ENCODE results near the gene SOX15. TPM values are rescaled to one million over a fixed set of nuclear protein-coding genes. Genes with fewer than 3 reads are reported as not detected.
A peak's percentile ranks its signal among the peaks of the same experiment; 100 is the strongest.

SOX15 gene
- total and polyA plus RNA-seq, 10 of the 15 experiments (the other 5 are each of a cell fraction or from before 2014, with no cell fraction given): 0.06 to 0.53 (median 0.16) TPM; not detected in 2

DNA sequence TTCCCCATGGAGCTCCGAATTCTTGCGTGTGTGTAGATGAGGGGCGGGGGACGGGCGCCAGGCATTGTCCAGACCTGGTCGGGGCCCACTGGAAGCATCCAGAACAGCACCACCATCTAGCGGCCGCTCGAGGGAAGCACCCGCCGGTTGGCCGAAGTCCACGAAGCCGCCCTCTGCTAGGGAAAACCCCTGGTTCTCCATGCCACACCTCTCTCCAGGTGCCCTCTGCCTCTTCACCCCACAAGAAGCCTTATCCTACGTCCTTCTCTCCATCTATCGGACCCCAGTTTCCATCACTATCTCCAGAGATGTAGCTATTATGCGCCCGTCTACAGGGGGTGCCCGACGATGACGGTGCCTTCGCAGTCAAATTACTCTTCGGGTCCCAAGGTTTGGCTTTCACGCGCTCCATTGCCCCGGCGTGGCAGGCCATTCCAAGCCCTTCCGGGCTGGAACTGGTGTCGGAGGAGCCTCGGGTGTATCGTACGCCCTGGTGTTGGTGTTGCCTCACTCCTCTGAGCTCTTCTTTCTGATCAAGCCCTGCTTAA lies 28.8 kb downstream of the SOX15 start (continued):
- no peak for TF ChIP-seq POLR2AphosphoS2 (IDR thresholded peaks at IDR 0.05; ENCODE audit: low read depth, low read length)

DNA sequence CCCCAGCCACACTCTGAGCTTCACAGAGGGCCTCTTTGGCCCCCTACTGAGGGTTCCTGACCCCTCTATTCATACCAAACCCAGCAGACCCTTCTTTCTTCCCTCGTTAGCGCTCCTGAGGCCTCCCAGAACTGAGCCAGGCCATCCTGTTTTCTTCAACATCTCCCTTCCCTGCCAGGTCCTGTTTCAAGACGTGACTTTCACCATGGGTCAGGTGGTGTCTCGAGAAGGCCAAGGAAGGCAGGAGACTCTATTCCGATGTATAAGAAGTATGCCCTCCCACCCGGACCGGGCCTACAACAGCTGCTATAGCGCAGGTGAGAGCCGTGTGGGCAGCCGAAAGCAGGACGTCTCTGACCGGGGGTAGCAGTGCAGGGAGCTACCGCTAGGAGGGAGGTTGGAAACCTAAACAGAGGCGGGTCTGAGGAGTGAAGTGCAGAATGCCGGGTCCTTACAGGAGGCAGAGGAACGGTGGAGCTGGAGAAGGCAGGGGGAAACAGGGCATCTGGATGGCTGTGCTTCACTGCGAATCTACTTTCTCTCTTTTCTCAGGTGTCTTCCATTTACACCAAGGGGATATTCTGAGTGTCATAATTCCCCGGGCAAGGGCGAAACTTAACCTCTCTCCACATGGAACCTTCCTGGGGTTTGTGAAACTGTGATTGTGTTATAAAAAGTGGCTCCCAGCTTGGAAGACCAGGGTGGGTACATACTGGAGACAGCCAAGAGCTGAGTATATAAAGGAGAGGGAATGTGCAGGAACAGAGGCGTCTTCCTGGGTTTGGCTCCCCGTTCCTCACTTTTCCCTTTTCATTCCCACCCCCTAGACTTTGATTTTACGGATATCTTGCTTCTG lies 29.5 kb downstream of the SOX15 start:
- Histone ChIP-seq H3K9ac (ENCODE audit: control insufficient read depth, insufficient read depth, low read length) (peak overlapping the region; percentile 18; the same call in 1 of the 2 replicates), H3K79me2 (ENCODE audit: control insufficient read depth, insufficient read depth, low read length) (peaks cover 32% of the 10 kb centered on the region), H3K4me2 (ENCODE audit: control insufficient read depth, insufficient read depth) (peak overlapping the region; percentile 92), H3K4me1 (ENCODE audit: control insufficient read depth, insufficient read depth, low read length) (peaks cover 37% of the 10 kb centered on the region), H3K27ac (ENCODE audit: control insufficient read depth, insufficient read depth) (0 out of 2 replicates have a peak overlapping the region, but pooled peaks have one; percentile 2), H3K4me3 (peak overlapping the region; percentile 92; the same call in 1 of the 2 replicates), H3K9me3 (replicated peaks; ENCODE audit: control insufficient read depth, insufficient read depth, low read length) (no peaks in the 10 kb centered on the region), H2AFZ (ENCODE audit: control insufficient read depth, low read depth, low read length) (peak overlapping the region; percentile 52), H3K27me3 (replicated peaks in 1 of 2; ENCODE audit: control insufficient read depth in 2 of 2, insufficient read depth in 2 of 2, low read length in 1 of 2) (no peaks in the 10 kb centered on the region), H4K20me1 (ENCODE audit: control insufficient read depth, insufficient read depth) (no peaks in the 10 kb centered on the region), H3K36me3 (ENCODE audit: control insufficient read depth in 2 of 2, insufficient read depth in 2 of 2, low read length in 1 of 2) (peaks cover 7 to 10% of the 10 kb centered on the region in 2 experiments; a peak in 3 of 4 replicates)
- FAIRE-seq (peak; percentile 81), DNase-seq (ENCODE audit: low read depth, low spot score) (no peak), ATAC-seq (peak; percentile 73)
- no TSS peak for BruUV-seq (replicated peaks)
- 19% methylated on average over 22 of the region's 22 CpGs for WGBS (ENCODE audit: insufficient coverage, insufficient replicate concordance, low lambda C conversion rate, missing lambda C conversion rate)
- RAD21 ChIA-PET (ENCODE audit: unreplicated experiment): interaction anchor here (0.6 to 4.9 kb wide), 33 partner anchors 8 to 279 kb away, joined by 3 to 84 read pairs (median 5); partner anchors contain the start of genes ACAP1, CD68, CHRNB1 and FGF11
- intact Hi-C loops (cut with micrococcal nuclease; ENCODE audit: unreplicated experiment) (loop anchor here (1.0 to 5.0 kb wide), 6 partner anchors 12 to 204 kb away; partner anchors contain the start of genes FGF11 and TMEM102), in situ Hi-C loops (cut with MboI) (loop anchor here (25.0 kb wide), 1 partner anchor 523 kb away; the partner anchor contains the start of genes SLC16A11 and SLC16A13)
- CTCF ChIA-PET: interaction anchor here (0.6 to 6.2 kb wide), 49 partner anchors 8 to 282 kb away, joined by 3 to 192 read pairs (median 6); partner anchors contain the start of genes ACAP1, CD68, CHRNB1 and FGF11
- POLR2A ChIA-PET: interaction anchor here (0.5 to 4.2 kb wide), 20 partner anchors 8 to 231 kb away, joined by 3 to 36 read pairs (median 4); partner anchors contain the start of genes CD68, NEURL4, POLR2A and TMEM102
- SMC1A ChIA-PET (ENCODE audit: uncharacterized antibody, unreplicated experiment): interaction anchor here (0.8 to 4.9 kb wide), 36 partner anchors 8 to 252 kb away, joined by 3 to 67 read pairs (median 5); partner anchors contain the start of genes CD68, TMEM102, TMEM95 and TNFSF12
- TF ChIP-seq MXI1 (IDR thresholded peaks at IDR 0.05; ENCODE audit: low read depth, low read length): peak; percentile 43; the same call in 1 of the 2 replicates
- TF ChIP-seq ZNF622 (IDR thresholded peaks at IDR 0.05): no peak
- TF ChIP-seq, protein P1, sequence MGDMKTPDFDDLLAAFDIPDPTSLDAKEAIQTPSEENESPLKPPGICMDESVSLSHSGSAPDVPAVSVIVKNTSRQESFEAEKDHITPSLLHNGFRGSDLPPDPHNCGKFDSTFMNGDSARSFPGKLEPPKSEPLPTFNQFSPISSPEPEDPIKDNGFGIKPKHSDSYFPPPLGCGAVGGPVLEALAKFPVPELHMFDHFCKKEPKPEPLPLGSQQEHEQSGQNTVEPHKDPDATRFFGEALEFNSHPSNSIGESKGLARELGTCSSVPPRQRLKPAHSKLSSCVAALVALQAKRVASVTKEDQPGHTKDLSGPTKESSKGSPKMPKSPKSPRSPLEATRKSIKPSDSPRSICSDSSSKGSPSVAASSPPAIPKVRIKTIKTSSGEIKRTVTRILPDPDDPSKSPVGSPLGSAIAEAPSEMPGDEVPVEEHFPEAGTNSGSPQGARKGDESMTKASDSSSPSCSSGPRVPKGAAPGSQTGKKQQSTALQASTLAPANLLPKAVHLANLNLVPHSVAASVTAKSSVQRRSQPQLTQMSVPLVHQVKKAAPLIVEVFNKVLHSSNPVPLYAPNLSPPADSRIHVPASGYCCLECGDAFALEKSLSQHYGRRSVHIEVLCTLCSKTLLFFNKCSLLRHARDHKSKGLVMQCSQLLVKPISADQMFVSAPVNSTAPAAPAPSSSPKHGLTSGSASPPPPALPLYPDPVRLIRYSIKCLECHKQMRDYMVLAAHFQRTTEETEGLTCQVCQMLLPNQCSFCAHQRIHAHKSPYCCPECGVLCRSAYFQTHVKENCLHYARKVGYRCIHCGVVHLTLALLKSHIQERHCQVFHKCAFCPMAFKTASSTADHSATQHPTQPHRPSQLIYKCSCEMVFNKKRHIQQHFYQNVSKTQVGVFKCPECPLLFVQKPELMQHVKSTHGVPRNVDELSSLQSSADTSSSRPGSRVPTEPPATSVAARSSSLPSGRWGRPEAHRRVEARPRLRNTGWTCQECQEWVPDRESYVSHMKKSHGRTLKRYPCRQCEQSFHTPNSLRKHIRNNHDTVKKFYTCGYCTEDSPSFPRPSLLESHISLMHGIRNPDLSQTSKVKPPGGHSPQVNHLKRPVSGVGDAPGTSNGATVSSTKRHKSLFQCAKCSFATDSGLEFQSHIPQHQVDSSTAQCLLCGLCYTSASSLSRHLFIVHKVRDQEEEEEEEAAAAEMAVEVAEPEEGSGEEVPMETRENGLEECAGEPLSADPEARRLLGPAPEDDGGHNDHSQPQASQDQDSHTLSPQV (IDR thresholded peaks at IDR 0.05): 0 out of 2 replicates have a peak, but pooled peaks have one; percentile 35
- TF ChIP-seq SMARCA5 (IDR thresholded peaks at IDR 0.05): peak; percentile 70; the same call in 1 of the 2 replicates
- no peak for TF ChIP-seq JUND (IDR thresholded peaks at IDR 0.05; ENCODE audit: low read depth, low read length)
- TF ChIP-seq RAD51 (IDR thresholded peaks at IDR 0.05): no peak
- no peak for TF ChIP-seq PML (IDR thresholded peaks at IDR 0.05; ENCODE audit: low read length)
- TF ChIP-seq, protein P2, sequence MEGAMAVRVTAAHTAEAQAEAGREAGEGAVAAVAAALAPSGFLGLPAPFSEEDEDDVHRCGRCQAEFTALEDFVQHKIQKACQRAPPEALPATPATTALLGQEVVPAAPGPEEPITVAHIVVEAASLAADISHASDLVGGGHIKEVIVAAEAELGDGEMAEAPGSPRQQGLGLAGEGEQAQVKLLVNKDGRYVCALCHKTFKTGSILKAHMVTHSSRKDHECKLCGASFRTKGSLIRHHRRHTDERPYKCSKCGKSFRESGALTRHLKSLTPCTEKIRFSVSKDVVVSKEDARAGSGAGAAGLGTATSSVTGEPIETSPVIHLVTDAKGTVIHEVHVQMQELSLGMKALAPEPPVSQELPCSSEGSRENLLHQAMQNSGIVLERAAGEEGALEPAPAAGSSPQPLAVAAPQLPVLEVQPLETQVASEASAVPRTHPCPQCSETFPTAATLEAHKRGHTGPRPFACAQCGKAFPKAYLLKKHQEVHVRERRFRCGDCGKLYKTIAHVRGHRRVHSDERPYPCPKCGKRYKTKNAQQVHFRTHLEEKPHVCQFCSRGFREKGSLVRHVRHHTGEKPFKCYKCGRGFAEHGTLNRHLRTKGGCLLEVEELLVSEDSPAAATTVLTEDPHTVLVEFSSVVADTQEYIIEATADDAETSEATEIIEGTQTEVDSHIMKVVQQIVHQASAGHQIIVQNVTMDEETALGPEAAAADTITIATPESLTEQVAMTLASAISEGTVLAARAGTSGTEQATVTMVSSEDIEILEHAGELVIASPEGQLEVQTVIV (IDR thresholded peaks at IDR 0.05; ENCODE audit: borderline replicate concordance, partially characterized antibody): no peak
- TF ChIP-seq EED (IDR thresholded peaks at IDR 0.05; ENCODE audit: low read depth): peak; percentile 35; the same call in 1 of the 2 replicates
- peak; percentile 24; the same call in 1 of the 2 replicates for TF ChIP-seq CREM (IDR thresholded peaks at IDR 0.05; ENCODE audit: low read depth)
- no peak for TF ChIP-seq NR2C2 (IDR thresholded peaks at IDR 0.05; ENCODE audit: borderline replicate concordance, control insufficient read depth, insufficient read length, low read depth)
- no peak for TF ChIP-seq STAT3 (IDR thresholded peaks at IDR 0.05; ENCODE audit: low read depth, low read length)
